Neural progenitor cell (in vitro differentiated cells): ENCODE data around the gene RUSC1.

Experiments
- CTCF ChIP-seq: fragments of 200-600 bp; sonication (generic); IDR thresholded peaks from 2 replicates; pipeline ENCODE4 v1.5.1; 2017; ENCODE audit warnings: antibody characterized with exemption, mild to moderate bottlenecking
- EZH2 ChIP-seq: fragments of 200-600 bp; sonication (generic); IDR thresholded peaks from 2 replicates; pipeline ENCODE4 v1.6.1; 2017; ENCODE audit warnings: antibody characterized with exemption, mild to moderate bottlenecking, moderate library complexity
- EZH2phosphoT487 ChIP-seq: fragments of 200-600 bp; sonication (generic); IDR thresholded peaks from 2 replicates; pipeline ENCODE4 v1.6.1; 2017; ENCODE audit warnings: antibody characterized with exemption

GRCh38 chr1:155308493-155309422 is 11.9 kb upstream of the RUSC1 start, which contains the start of gene FDPS:
- TF ChIP-seq CTCF, result no peak
- TF ChIP-seq EZH2, result no peak
- no peak for TF ChIP-seq EZH2phosphoT487
